HepG2 (cell line): ENCODE results near the gene HTR1D. TPM values are rescaled to one million over a fixed set of nuclear protein-coding genes. Genes with fewer than 3 reads are reported as not detected.

ENCODE experiments used
- ARID4A ChIP-seq: sonication (generic); formaldehyde crosslinking; IDR thresholded peaks from 2 replicates; pipeline ENCODE4 v1.5.0; 2020; ENCODE audit warnings: mild to moderate bottlenecking, missing genetic modification reagents, borderline replicate concordance
- FOSL1 ChIP-seq: sonication (generic); formaldehyde crosslinking; IDR thresholded peaks from 2 replicates; pipeline ENCODE4 v1.9.0; 2021; ENCODE audit warnings: missing genetic modification reagents, borderline replicate concordance
- KMT2A ChIP-seq: sonication (generic); formaldehyde crosslinking; IDR thresholded peaks from 2 replicates; pipeline ENCODE4 v1.4.0; 2020; ENCODE audit warnings: missing genetic modification reagents
- MAX ChIP-seq: IDR thresholded peaks from 2 replicates; pipeline ENCODE4 v1.6.1; 2012; ENCODE audit warnings: inconsistent platforms
- SNAPC5 ChIP-seq: sonication (generic); formaldehyde crosslinking; IDR thresholded peaks from 2 replicates; pipeline ENCODE4 v1.8.1; 2023; ENCODE audit warnings: mild to moderate bottlenecking, missing genetic modification reagents, borderline replicate concordance
- SPEN ChIP-seq: sonication (generic); formaldehyde crosslinking; IDR thresholded peaks from 2 replicates; pipeline ENCODE4 v1.5.1; 2020; ENCODE audit warnings: low read depth, mild to moderate bottlenecking, missing genetic modification reagents
- TAF15 ChIP-seq: fragments of 200-400 bp; formaldehyde crosslinking; IDR thresholded peaks from one replicate; pipeline ENCODE4 v1.6.1; 2018; ENCODE audit warnings: mild to moderate bottlenecking, low read depth, low read length; ENCODE audit not compliant: poor library complexity, severe bottlenecking
- ZBED4 ChIP-seq: sonication (generic); formaldehyde crosslinking; IDR thresholded peaks from 2 replicates; pipeline ENCODE4 v1.4.0; 2020; ENCODE audit warnings: missing genetic modification reagents, borderline replicate concordance
- ZIK1 ChIP-seq: sonication (generic); formaldehyde crosslinking; IDR thresholded peaks from 2 replicates; pipeline ENCODE4 v1.5.0; 2020; ENCODE audit warnings: mild to moderate bottlenecking, low read depth, missing genetic modification reagents, borderline replicate concordance
- ZNF235 ChIP-seq: sonication (generic); formaldehyde crosslinking; IDR thresholded peaks from 2 replicates; pipeline ENCODE4 v1.8.1; 2023; ENCODE audit warnings: mild to moderate bottlenecking, missing genetic modification reagents, borderline replicate concordance
- ZNF484 ChIP-seq: sonication (generic); formaldehyde crosslinking; IDR thresholded peaks from 2 replicates; pipeline ENCODE4 v1.5.1; 2020; ENCODE audit warnings: mild to moderate bottlenecking, low read depth, missing genetic modification reagents, borderline replicate concordance
- ZNF562 ChIP-seq: sonication (generic); formaldehyde crosslinking; IDR thresholded peaks from 2 replicates; pipeline ENCODE4 v1.8.0; 2022; ENCODE audit warnings: missing genetic modification reagents, borderline replicate concordance
- ZNF564 ChIP-seq: sonication (generic); formaldehyde crosslinking; IDR thresholded peaks from 2 replicates; pipeline ENCODE4 v1.8.1; 2023; ENCODE audit warnings: mild to moderate bottlenecking, missing genetic modification reagents
- ZNF607 ChIP-seq: sonication (generic); formaldehyde crosslinking; IDR thresholded peaks from 2 replicates; pipeline ENCODE4 v1.5.1; 2020; ENCODE audit warnings: missing genetic modification reagents, mild to moderate bottlenecking, borderline replicate concordance
- ZNF615 ChIP-seq: sonication (generic); formaldehyde crosslinking; IDR thresholded peaks from 2 replicates; pipeline ENCODE4 v1.5.0; 2020; ENCODE audit warnings: mild to moderate bottlenecking, missing genetic modification reagents, borderline replicate concordance
- ZNF773 ChIP-seq: sonication (generic); formaldehyde crosslinking; IDR thresholded peaks from 2 replicates; pipeline ENCODE4 v1.4.0; 2020; ENCODE audit warnings: missing genetic modification reagents, borderline replicate concordance
- polyA plus RNA-seq, 8 experiments: library from polyadenylated mRNA; depleted of rRNA in 3 of 8; stranded (reverse) in 7 of 8; unstranded in 1 of 8; fragments of >200 nt; fragmentation: Illumina TruSeq in 4 of 8; extraction: Trizol in 4 of 8; gene quantifications; 2 replicates each; pipeline versions ENCODE4 v1.2.1 to v1.2.3, GENCODE V29; 2011 to 2016; ENCODE audit warnings: low read depth in 4 of 8, missing spikeins in 1 of 8, mixed read lengths in 1 of 8; ENCODE audit not compliant: insufficient read depth in 1 of 8
- total RNA-seq, 5 experiments: library from RNA; depleted of rRNA; stranded (reverse); fragments of >200 nt; fragmentation: Illumina TruSeq; extraction: Trizol; gene quantifications; 2 replicates each; pipeline ENCODE4 v1.2.3, GENCODE V29; 2016; ENCODE audit warnings: low read depth in 1 of 5

HTR1D gene
- total and polyA plus RNA-seq, 2 of the 13 experiments (the other 11 are each of a cell fraction or from before 2014, with no cell fraction given) = 0.04 to 0.07 TPM

GRCh38 chr1:23177438-23178380 lies 39.6 kb downstream of the HTR1D start (continued):
- TF ChIP-seq SNAPC5 (CRISPR knock-in tag) (0 out of 2 replicates have a peak, but pooled peaks have one; percentile 59), ZNF607 (CRISPR knock-in tag) (0 out of 2 replicates have a peak, but pooled peaks have one; percentile 23), ZNF564 (CRISPR knock-in tag) (no peak), ZBED4 (CRISPR knock-in tag) (0 out of 2 replicates have a peak, but pooled peaks have one; percentile 21), ZNF562 (CRISPR knock-in tag) (no peak), FOSL1 (CRISPR knock-in tag) (no peak), ZNF235 (no peak), ARID4A (CRISPR knock-in tag) (peak; percentile 77), ZIK1 (CRISPR knock-in tag) (peak; percentile 62; the same call in 1 of the 2 replicates), MAX (peak; percentile 61), SPEN (CRISPR knock-in tag) (peak; percentile 69; the same call in 1 of the 2 replicates), ZNF615 (CRISPR knock-in tag) (no peak), KMT2A (CRISPR knock-in tag) (peak; percentile 49; the same call in 1 of the 2 replicates), TAF15 (no peak), ZNF773 (CRISPR knock-in tag) (peak; percentile 54; the same call in 1 of the 2 replicates), ZNF484 (CRISPR knock-in tag) (no peak)
